Loucy (cell line): ENCODE measurements around the gene TMPRSS6.

Source experiments
- EZH2phosphoT487 ChIP-seq: fragments of 200-600 bp; IDR thresholded peaks from 2 replicates; pipeline ENCODE4 v1.6.1; 2018; ENCODE audit warnings: antibody characterized with exemption, mild to moderate bottlenecking, moderate library complexity, borderline replicate concordance
- TF ChIP-seq, protein P1 (sequence below): fragments of 200-600 bp; sonication (generic); conservative IDR thresholded peaks from 2 replicates; pipeline ENCODE4 v1.5.1; 2014; ENCODE audit warnings: mild to moderate bottlenecking, antibody characterized with exemption, low read length

DNA sequence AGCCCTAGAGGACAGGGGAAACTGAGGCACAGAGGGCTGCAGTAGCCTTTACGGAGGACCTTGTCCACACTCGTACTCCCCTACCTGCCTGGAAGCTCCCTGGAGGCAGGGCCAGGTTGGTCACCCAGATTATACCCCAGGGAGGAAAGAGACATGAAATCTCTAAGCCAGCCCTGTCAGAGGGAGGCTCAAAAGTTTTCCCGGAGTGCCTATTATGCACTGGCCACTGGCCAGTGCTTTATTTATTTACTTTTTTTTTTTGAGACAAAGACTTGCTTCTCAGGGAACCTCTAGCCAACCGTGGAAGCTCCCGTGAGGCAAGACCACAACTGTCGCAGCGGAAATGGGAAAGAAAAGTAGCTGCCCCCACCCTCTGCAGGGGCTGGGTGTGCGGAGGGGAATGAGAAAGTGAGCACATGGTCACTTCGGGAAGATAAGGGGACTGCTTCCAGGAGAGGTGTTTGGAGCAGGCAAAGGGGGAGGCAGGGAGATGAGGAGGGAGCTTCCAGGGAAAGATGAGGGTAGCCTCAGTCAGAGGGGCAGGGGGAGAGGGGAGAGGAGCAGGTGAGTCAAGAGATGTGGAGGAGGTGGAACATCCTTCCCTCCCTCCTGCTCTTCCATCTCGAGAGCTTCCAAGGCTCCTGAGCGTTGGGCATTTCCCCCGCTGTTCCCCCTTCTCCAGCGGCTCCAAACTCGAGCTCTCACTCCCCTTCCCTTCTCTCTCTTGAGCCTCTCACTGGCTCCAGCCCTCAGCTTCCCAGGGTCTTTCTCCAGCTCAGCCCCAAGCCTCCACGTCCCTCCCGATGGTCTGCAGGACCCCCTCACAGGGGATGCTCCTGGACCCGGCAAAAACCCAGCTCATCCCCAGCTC is 35.9 kb upstream of the TMPRSS6 start:
- TF ChIP-seq, protein P1, sequence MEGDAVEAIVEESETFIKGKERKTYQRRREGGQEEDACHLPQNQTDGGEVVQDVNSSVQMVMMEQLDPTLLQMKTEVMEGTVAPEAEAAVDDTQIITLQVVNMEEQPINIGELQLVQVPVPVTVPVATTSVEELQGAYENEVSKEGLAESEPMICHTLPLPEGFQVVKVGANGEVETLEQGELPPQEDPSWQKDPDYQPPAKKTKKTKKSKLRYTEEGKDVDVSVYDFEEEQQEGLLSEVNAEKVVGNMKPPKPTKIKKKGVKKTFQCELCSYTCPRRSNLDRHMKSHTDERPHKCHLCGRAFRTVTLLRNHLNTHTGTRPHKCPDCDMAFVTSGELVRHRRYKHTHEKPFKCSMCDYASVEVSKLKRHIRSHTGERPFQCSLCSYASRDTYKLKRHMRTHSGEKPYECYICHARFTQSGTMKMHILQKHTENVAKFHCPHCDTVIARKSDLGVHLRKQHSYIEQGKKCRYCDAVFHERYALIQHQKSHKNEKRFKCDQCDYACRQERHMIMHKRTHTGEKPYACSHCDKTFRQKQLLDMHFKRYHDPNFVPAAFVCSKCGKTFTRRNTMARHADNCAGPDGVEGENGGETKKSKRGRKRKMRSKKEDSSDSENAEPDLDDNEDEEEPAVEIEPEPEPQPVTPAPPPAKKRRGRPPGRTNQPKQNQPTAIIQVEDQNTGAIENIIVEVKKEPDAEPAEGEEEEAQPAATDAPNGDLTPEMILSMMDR, result no peak
- TF ChIP-seq EZH2phosphoT487, result no peak
